K562 (cell line): ENCODE measurements around the gene CCPG1. TPM values are rescaled to one million over a fixed set of nuclear protein-coding genes. Genes with fewer than 3 reads are reported as not detected.
A peak's percentile ranks its signal among the peaks of the same experiment; 100 is the strongest.

Source experiments
- ATF3 ChIP-seq, 2 experiments: fragments of 450-650 bp in 1 of 2; sonication (generic) in 1 of 2; formaldehyde crosslinking in 1 of 2; IDR thresholded peaks in 1 of 2; conservative IDR thresholded peaks in 1 of 2; 2 replicates each; pipeline versions ENCODE4 v1.6.1 to v1.8.1; 2016 to 2023; ENCODE audit warnings: mild to moderate bottlenecking in 2 of 2, moderate library complexity in 2 of 2, inconsistent platforms in 1 of 2, missing genetic modification reagents in 1 of 2
- CBX8 ChIP-seq: fragments of 200-600 bp; sonication (generic); IDR thresholded peaks from 2 replicates; pipeline ENCODE4 v1.6.1; 2012; ENCODE audit warnings: borderline replicate concordance, mixed run types, low read depth, mild to moderate bottlenecking, moderate library complexity, mixed read lengths, low read length, control low read depth, inconsistent platforms; ENCODE audit not compliant: poor library complexity, severe bottlenecking; ENCODE audit errors: extremely low read depth
- CTCF ChIP-seq, 3 experiments: IDR thresholded peaks in 2 of 3; conservative IDR thresholded peaks in 1 of 3; 2 replicates each; pipeline ENCODE4 v1.5.1; 2011 to 2012; ENCODE audit warnings: low read length in 3 of 3, mild to moderate bottlenecking in 3 of 3, control low read depth in 2 of 3, improper control_type of control experiment in 1 of 3, inconsistent platforms in 1 of 3, low read depth in 1 of 3, mixed read lengths in 1 of 3, moderate library complexity in 1 of 3; ENCODE audit not compliant: insufficient read depth in 2 of 3
- CTCFL ChIP-seq: IDR thresholded peaks from 2 replicates; pipeline ENCODE4 v1.6.1; 2011; ENCODE audit warnings: borderline replicate concordance, low read depth, mild to moderate bottlenecking, moderate library complexity, low read length; ENCODE audit not compliant: insufficient read depth, poor library complexity, severe bottlenecking
- DEAF1 ChIP-seq: fragments of 450-650 bp; formaldehyde crosslinking; IDR thresholded peaks from 2 replicates; pipeline ENCODE4 v1.4.0; 2020; ENCODE audit warnings: mild to moderate bottlenecking, moderate library complexity
- EWSR1 ChIP-seq: fragments of 450-650 bp; IDR thresholded peaks from 2 replicates; pipeline ENCODE4 v1.6.1; 2018; ENCODE audit warnings: borderline replicate concordance, mild to moderate bottlenecking, low read depth, moderate library complexity; ENCODE audit not compliant: partially characterized antibody
- FOXP1 ChIP-seq: sonication (generic); formaldehyde crosslinking; IDR thresholded peaks from 2 replicates; pipeline ENCODE4 v1.8.0; 2022; ENCODE audit warnings: mild to moderate bottlenecking, missing genetic modification reagents
- NCOR1 ChIP-seq: fragments of 450-650 bp; IDR thresholded peaks from 2 replicates; pipeline ENCODE4 v1.6.1; 2016; ENCODE audit warnings: mild to moderate bottlenecking, moderate library complexity
- SMC3 ChIP-seq: conservative IDR thresholded peaks from 2 replicates; pipeline ENCODE4 v1.6.1; 2011; ENCODE audit warnings: low read depth, low read length, improper control_type of control experiment; ENCODE audit not compliant: insufficient read depth
- SOX6 ChIP-seq: fragments of 450-650 bp; IDR thresholded peaks from 2 replicates; pipeline ENCODE4 v1.6.1; 2014; ENCODE audit warnings: mild to moderate bottlenecking
- SPI1 ChIP-seq: IDR thresholded peaks from 2 replicates; pipeline ENCODE4 v1.6.1; 2011; ENCODE audit warnings: low read depth, low read length, control low read depth, borderline replicate concordance
- ZBTB12 ChIP-seq: fragments of 250-450 bp; sonication (Bioruptor Pico); IDR thresholded peaks from 2 replicates; pipeline ENCODE4 v1.4.0; 2020
- ZNF699 ChIP-seq: fragments of 250-450 bp; sonication (Bioruptor Pico); IDR thresholded peaks from 2 replicates; pipeline ENCODE4 v1.8.0; 2021; ENCODE audit warnings: mild to moderate bottlenecking, moderate library complexity; ENCODE audit not compliant: insufficient replicate concordance
- polyA plus RNA-seq, 8 experiments: library from polyadenylated mRNA; depleted of rRNA in 4 of 8; stranded (reverse) in 5 of 8; unstranded in 3 of 8; fragments of >200 nt; fragmentation: Nextera tagmentation in 2 of 8; fragmentation: Illumina TruSeq in 1 of 8; extraction: Ambion mirVana in 2 of 8; extraction: Trizol in 1 of 8; gene quantifications; 2 replicates each; pipeline versions ENCODE4 v1.2.1 to v1.2.3, GENCODE V29; 2011 to 2014; ENCODE audit warnings: inconsistent platforms in 1 of 8, missing spikeins in 1 of 8
- total RNA-seq, 7 experiments: library from RNA; depleted of rRNA in 6 of 7; stranded (reverse); fragments of >200 nt in 6 of 7; fragmentation: Illumina TruSeq in 2 of 7; extraction: Trizol in 2 of 7; gene quantifications; 2 replicates each; pipeline versions ENCODE4 v1.2.1 to v1.2.3, GENCODE V29; 2011 to 2021; ENCODE audit warnings: low replicate concordance in 1 of 7

The CCPG1 gene
- total and polyA plus RNA-seq, 9 of the 15 experiments (the other 6 are each of a cell fraction or from before 2014, with no cell fraction given): 33.0 to 54.9 (median 41.1) TPM

- TF ChIP-seq ZBTB12 (no peak), CBX8 (no peak), SMC3 (peak; percentile 69), ZNF699 (CRISPR knock-in tag) (no peak), EWSR1 (no peak), FOXP1 (CRISPR knock-in tag) (no peak), SOX6 (0 out of 2 replicates have a peak, but pooled peaks have one; percentile 12), ATF3 (IDR thresholded peaks at IDR 0.05) (no peak), ATF3 (CRISPR knock-in tag; conservative IDR thresholded peaks at IDR 0.05) (no peak), CTCFL (no peak), DEAF1 (CRISPR knock-in tag) (0 out of 2 replicates have a peak, but pooled peaks have one; percentile 39), CTCF (IDR thresholded peaks at IDR 0.05 in 2 of 3, conservative IDR thresholded peaks at IDR 0.05 in 1 of 3; ENCODE audit: insufficient read depth in 2 of 3, low read depth in 1 of 3, low read length in 3 of 3) (peak; percentile 55 to 77 (median 69); a peak in 5 of 6 replicates), NCOR1 (no peak), SPI1 (no peak)
Measured at GRCh38 chr15:55434989-55435825, 27.0 kb upstream of the CCPG1 start (continued).
